Ovary (tissue), 9 donors: ENCODE results near the gene LSAMP. TPM values are rescaled to one million over a fixed set of nuclear protein-coding genes. Genes with fewer than 3 reads are reported as not detected.
A peak's percentile ranks its signal among the peaks of the same experiment; 100 is the strongest.
"Not testable (repeated sequence)": the region's sequence is repeated elsewhere in the genome, so short reads cannot be mapped to it uniquely, and the experiment has no call there.

Experiments used
- DNase-seq, 5 donors: peaks; one replicate each; pipeline ENCODE4 v3.0.0-alpha.2; 2019 to 2020
- H3K27ac ChIP-seq, 2 donors: fragments of 200-600 bp; one replicate each; pipeline versions ENCODE4 v1.5.1 to v1.8.0; 2019 to 2022
- H3K27me3 ChIP-seq: fragments of 200-600 bp; one replicate; pipeline ENCODE4 v1.8.0; 2022
- H3K36me3 ChIP-seq: fragments of 200-600 bp; sonication (generic); one replicate; pipeline ENCODE4 v1.5.1; 2019
- H3K4me1 ChIP-seq: one replicate; pipeline ENCODE4 v1.8.1; 2013; ENCODE audit warnings: mild to moderate bottlenecking, moderate library complexity; ENCODE audit not compliant: insufficient read depth
- H3K4me3 ChIP-seq: fragments of 200-600 bp; sonication (generic); one replicate; pipeline ENCODE4 v1.5.1; 2017
- H3K9me3 ChIP-seq, 2 donors: fragments of 200-600 bp in 1 of 2; sonication (generic) in 1 of 2; one replicate each; pipeline versions ENCODE4 v1.5.1 to v1.8.1; 2013 to 2019; ENCODE audit warnings: mild to moderate bottlenecking in 1 of 2, moderate library complexity in 1 of 2
- EP300 ChIP-seq: sonication (generic); formaldehyde crosslinking; IDR thresholded peaks from one replicate; pipeline ENCODE4 v1.6.1; 2017; ENCODE audit warnings: antibody characterized with exemption
- POLR2A ChIP-seq: fragments of 450-650 bp; IDR thresholded peaks from one replicate; pipeline ENCODE4 v1.6.1; 2017; ENCODE audit warnings: antibody characterized with exemption, mild to moderate bottlenecking, moderate library complexity
- WGBS, 3 donors: extraction: QIAGEN DNeasy Blood & Tissue Kit in 1 of 3; methylation state at CpG; one replicate each; pipeline versions ENCODE4 v1.1.5 to v1.1.7; 2013 to 2017; 5-methylcytosine and 5-hydroxymethylcytosine counted together
- intact Hi-C, 4 donors: fragments of 100-400 bp; cut with DNase I; formaldehyde crosslinking; loops; one replicate each; pipeline versions ENCODE4 v1.11.0 to v1.15.1; 2022 to 2023
- polyA plus RNA-seq, 2 donors: library from polyadenylated mRNA; stranded (reverse); fragments of 200-250 nt in 1 of 2; fragments of 350-450 nt in 1 of 2; fragmentation: Illumina TruSeq in 1 of 2; extraction: RNeasy Lipid Tissue Mini Kit (QIAGEN cat#74804) in 1 of 2; gene quantifications; one replicate each; pipeline ENCODE4 v1.2.3, GENCODE V29; 2013 to 2014
- total RNA-seq, 7 donors: library from RNA; depleted of rRNA in 2 of 7; stranded (reverse); fragments of >200 nt in 2 of 7; fragmentation: NEBNext Ultra II Directional in 3 of 7; extraction: Animal tissue kit (Norgen Biotek cat#: 25700) in 3 of 7; gene quantifications; one replicate each; pipeline versions ENCODE4 v1.1.0 to v1.2.4, GENCODE V29; 2016 to 2023
- TF ChIP-seq, protein P1 (sequence below), 3 donors: fragments of 450-650 bp in 2 of 3; fragments of 200-600 bp in 1 of 3; IDR thresholded peaks; one replicate each; pipeline versions ENCODE4 v1.5.1 to v1.8.0; 2016 to 2022; ENCODE audit warnings: antibody characterized with exemption in 3 of 3, mild to moderate bottlenecking in 1 of 3
- donor health status: DM: no; HTN: no; CAD: no; lungs with moderate emphysema.
- donor health status: DM: no; HTN: no; CAD: no.
- donor health status: Bipolar disorder and iron deficiency.
- donor health status: DM: yes; HTN: yes; CAD: no.
- donor health status: DM: no; HTN: no; CAD: no.
- donor health status: DM: yes; HTN: yes; CAD: no.

Gene LSAMP
- total and polyA plus RNA-seq, 9 donors, result 1.1 to 13.0 (median 5.4) TPM

DNA sequence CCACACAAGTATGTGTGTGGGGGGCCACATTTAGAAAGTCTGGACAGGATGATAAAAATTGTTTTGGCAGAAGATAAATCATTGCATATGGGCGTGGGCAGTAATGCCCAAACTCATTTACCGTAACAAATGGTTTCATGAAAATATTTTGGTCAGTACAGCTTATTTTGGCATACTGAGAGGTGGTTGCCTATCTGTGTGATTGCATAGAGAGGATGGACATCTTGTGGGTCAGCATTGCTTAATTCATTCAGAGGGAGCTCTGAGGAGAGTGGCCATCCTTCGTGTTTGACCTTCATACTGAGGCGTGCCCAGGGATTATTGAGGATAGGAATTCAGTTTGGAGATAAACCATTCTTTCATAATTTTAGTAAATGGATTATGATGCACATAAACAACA lies 659.5 kb downstream of the LSAMP start:
- TF ChIP-seq, protein P1, sequence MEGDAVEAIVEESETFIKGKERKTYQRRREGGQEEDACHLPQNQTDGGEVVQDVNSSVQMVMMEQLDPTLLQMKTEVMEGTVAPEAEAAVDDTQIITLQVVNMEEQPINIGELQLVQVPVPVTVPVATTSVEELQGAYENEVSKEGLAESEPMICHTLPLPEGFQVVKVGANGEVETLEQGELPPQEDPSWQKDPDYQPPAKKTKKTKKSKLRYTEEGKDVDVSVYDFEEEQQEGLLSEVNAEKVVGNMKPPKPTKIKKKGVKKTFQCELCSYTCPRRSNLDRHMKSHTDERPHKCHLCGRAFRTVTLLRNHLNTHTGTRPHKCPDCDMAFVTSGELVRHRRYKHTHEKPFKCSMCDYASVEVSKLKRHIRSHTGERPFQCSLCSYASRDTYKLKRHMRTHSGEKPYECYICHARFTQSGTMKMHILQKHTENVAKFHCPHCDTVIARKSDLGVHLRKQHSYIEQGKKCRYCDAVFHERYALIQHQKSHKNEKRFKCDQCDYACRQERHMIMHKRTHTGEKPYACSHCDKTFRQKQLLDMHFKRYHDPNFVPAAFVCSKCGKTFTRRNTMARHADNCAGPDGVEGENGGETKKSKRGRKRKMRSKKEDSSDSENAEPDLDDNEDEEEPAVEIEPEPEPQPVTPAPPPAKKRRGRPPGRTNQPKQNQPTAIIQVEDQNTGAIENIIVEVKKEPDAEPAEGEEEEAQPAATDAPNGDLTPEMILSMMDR (IDR thresholded peaks at IDR 0.05), result no peak
- TF ChIP-seq POLR2A (no peak), EP300 (no peak)
- no peaks in the 10 kb centered on the region for H3K9me3 ChIP-seq
- intact Hi-C loops, result loop anchor here in 3 of 4 donors (10.0 kb wide), 3 partner anchors 81 to 571 kb away; no protein-coding TSS in a partner anchor
- no peaks in the 10 kb centered on the region for H3K27me3 ChIP-seq
- H3K36me3 ChIP-seq, result no peaks in the 10 kb centered on the region
- peak overlapping the region in 1 of 2 donors; percentile 95 for H3K27ac ChIP-seq
- H3K4me3 ChIP-seq, result no peak overlapping the region
- no peak for DNase-seq
- peaks cover 1% of the 10 kb centered on the region for H3K4me1 ChIP-seq
- WGBS, 3 donors, result 22 to 55% (median 32%) methylated on average over 4 of the region's 4 CpGs

DNA sequence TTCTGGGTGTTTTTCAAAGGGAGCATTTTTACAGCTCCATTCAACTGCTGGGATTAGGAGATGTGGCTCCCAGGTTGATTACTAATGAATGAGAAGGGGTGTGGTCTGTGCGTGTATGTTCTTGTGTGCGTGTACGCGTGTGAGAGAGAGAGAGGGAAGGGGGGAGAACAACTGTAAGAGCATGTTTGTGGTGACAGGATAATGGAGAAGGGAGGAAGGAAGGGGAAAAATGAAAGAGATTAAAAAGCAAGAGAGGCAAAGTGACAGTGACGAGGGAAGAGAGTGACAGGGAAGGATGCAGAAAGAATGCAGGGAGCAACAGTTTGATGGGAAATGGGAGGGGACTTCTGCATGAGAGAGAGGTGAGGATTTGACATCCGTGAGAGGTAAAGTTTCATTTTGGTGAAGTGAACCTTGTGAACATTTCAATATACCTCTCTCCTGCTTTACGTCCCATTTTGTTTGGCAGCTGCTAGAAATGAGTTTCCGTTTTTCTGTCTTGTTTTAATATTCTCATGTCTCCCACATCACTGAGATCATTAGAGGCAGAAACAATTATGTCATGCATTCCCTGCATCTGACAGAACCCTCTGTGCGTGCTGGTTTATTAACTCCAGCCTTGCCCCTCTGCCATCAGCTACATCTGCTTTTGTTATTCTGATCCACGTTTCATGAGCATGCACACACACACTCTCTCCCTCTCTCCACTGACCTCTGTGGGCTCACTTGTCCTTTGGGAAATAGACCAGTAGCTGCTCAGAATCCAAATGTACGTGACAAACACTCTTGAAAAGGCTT lies 660.3 kb downstream of the LSAMP start:
- no peak for TF ChIP-seq EP300
- TF ChIP-seq, protein P1 (IDR thresholded peaks at IDR 0.05), result no peak
- TF ChIP-seq POLR2A, result no peak
- Histone ChIP-seq H3K27me3 (no peaks in the 10 kb centered on the region), H3K4me1 (peaks cover 1% of the 10 kb centered on the region), H3K9me3 (no peaks in the 10 kb centered on the region), H3K27ac (peak overlapping the region in 1 of 2 donors; percentile 95), H3K36me3 (no peaks in the 10 kb centered on the region), H3K4me3 (peak overlapping the region; percentile 84)
- WGBS, 3 donors, result 4 to 7% (median 6%) methylated on average over 11 of the region's 11 CpGs
- intact Hi-C loops, result loop anchor here in 3 of 4 donors (10.0 kb wide), 3 partner anchors 80 to 570 kb away; no protein-coding TSS in a partner anchor
- no peak for DNase-seq

DNA sequence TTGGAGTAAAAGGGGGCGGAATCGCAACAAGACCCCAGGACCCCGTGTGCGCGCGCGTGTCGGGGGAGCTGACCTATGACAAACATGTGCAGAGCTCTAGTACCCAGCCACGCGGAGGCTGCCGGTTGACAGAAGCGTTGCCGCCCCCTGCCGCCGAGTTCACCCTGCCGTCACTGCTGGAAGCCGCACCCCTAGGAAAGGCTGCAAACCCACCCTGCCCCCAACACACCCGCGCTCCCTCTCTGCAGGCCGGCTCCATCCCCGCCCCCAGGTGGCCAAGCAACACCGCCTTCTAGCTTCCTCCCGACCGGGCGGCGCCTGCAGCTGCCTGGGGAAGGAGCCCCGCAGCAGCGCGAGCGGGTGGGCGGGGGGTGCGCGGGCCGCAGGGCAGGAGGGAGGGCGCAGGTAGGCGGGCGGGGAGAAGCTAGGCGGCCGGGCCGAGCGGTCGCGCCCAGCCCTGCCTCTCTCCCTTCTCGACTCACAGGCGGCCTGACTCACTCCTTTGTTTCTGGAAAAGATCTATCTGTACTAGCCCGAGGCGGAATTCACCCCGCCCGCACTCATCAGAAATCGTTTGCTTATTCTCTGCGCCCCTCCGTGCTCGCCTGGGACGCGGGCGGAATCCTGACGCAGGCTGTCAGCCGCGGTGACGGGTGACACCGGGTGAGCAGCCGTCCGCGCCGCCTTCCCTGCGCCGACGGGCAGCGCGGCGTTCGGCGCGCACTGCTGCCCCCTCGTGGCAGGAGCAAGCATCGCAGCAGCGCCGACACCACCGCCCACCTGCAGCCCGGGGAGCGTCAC lies 661.1 kb downstream of the LSAMP start:
- DNase-seq, result peak; percentile 92 to 96 (median 95)
- Histone ChIP-seq H3K9me3 (no peaks in the 10 kb centered on the region), H3K4me1 (peaks cover 1% of the 10 kb centered on the region), H3K36me3 (no peaks in the 10 kb centered on the region), H3K4me3 (peak overlapping the region; percentile 84), H3K27me3 (no peaks in the 10 kb centered on the region), H3K27ac (peak overlapping the region; percentile 70 to 95)
- WGBS, 3 donors, result 0 to 1% (median 0%) methylated on average over 59 to 81 of the region's 81 CpGs
- TF ChIP-seq, protein P1 (IDR thresholded peaks at IDR 0.05), result peak; percentile 88 to 97 (median 93)
- TF ChIP-seq EP300, result no peak
- TF ChIP-seq POLR2A, result peak; percentile 23
- intact Hi-C loops, result loop anchor here in 3 of 4 donors (10.0 kb wide), 3 partner anchors 79 to 569 kb away; no protein-coding TSS in a partner anchor

DNA sequence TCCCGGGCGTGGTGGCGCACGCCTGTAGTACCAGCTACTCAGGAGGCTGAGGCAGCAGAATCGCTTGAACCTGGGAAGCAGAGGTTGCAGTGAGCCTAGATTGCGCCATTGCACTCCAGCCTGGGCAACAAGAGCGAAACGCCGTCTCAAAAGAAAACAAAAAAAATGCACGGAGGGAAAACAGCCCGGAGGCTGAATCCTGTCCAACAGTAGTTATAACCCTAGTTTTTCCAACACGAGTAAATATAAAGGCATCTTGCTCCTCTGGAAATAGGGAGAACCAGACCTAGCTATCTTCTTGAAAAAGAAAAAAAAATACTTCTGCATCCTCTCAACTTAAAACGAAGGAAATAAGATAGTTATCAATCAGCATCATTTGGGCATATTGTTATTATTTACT lies 661.9 kb downstream of the LSAMP start:
- peak overlapping the region in 1 of 2 donors; percentile 95 for H3K27ac ChIP-seq
- not testable (repeated sequence) for H3K9me3 ChIP-seq, H3K4me1 ChIP-seq, H3K36me3 ChIP-seq, H3K27me3 ChIP-seq
- H3K4me3 ChIP-seq, result peak overlapping the region; percentile 84
- 44 to 50% (median 45%) methylated on average over 13 of the region's 13 CpGs for WGBS, 3 donors
- intact Hi-C loops, result loop anchor here in 3 of 4 donors (10.0 kb wide), 3 partner anchors 79 to 569 kb away; no protein-coding TSS in a partner anchor
- peak in 3 of 5 donors; percentile 23 to 36 (median 27) for DNase-seq
